Prostate gland (tissue), 2 donors: ENCODE data around the gene F2R. TPM values are rescaled to one million over a fixed set of nuclear protein-coding genes. Genes with fewer than 3 reads are reported as not detected.

Experiments used
- DNase-seq: peaks from one replicate; pipeline ENCODE4 v3.0.0-alpha.2; 2019; ENCODE audit warnings: low spot score
- H3K27ac ChIP-seq, 2 donors: fragments of 200-600 bp; sonication (generic); 2 replicates each; pipeline ENCODE4 v1.5.1; 2017 to 2019
- H3K27me3 ChIP-seq: fragments of 200-600 bp; sonication (generic); replicated peaks from 2 replicates; pipeline ENCODE4 v1.5.1; 2019; ENCODE audit not compliant: insufficient read depth
- H3K36me3 ChIP-seq, 2 donors: fragments of 200-600 bp; sonication (generic); 1 replicate in 1 of 2; 2 replicates in 1 of 2; pipeline versions ENCODE4 v1.5.1 to v1.8.1; 2017 to 2019
- H3K4me1 ChIP-seq: fragments of 200-600 bp; sonication (generic); replicated peaks from 2 replicates; pipeline ENCODE4 v1.5.1; 2019
- H3K4me3 ChIP-seq, 2 donors: fragments of 200-600 bp; sonication (generic); 2 replicates each; pipeline ENCODE4 v1.5.1; 2017 to 2019
- H3K9me3 ChIP-seq: fragments of 200-600 bp; sonication (generic); 2 replicates; pipeline ENCODE4 v1.5.1; 2017
- CTCF ChIP-seq, 4 experiments: fragments of 200-600 bp in 2 of 4; fragments of 450-650 bp in 2 of 4; sonication (generic) in 2 of 4; IDR thresholded peaks; 1 replicate in 3 of 4; 2 replicates in 1 of 4; pipeline ENCODE4 v1.5.1; 2016 to 2019; ENCODE audit warnings: antibody characterized with exemption in 4 of 4, mild to moderate bottlenecking in 2 of 4, moderate library complexity in 2 of 4
- POLR2A ChIP-seq: fragments of 450-650 bp; IDR thresholded peaks from one replicate; pipeline ENCODE4 v1.6.1; 2016; ENCODE audit warnings: antibody characterized with exemption, mild to moderate bottlenecking
- POLR2AphosphoS5 ChIP-seq: sonication (generic); formaldehyde crosslinking; IDR thresholded peaks from one replicate; pipeline ENCODE4 v1.6.1; 2017; ENCODE audit warnings: antibody characterized with exemption
- WGBS: methylation state at CpG from one replicate; pipeline ENCODE4 v1.1.5; 2018; 5-methylcytosine and 5-hydroxymethylcytosine counted together
- intact Hi-C: fragments of 100-400 bp; cut with DNase I; formaldehyde crosslinking; loops from one replicate; pipeline ENCODE4 v1.14.2; 2022
- total RNA-seq, 2 donors: library from RNA; depleted of rRNA; stranded (reverse); fragments of >200 nt; gene quantifications; one replicate each; pipeline ENCODE4 v1.1.0, GENCODE V29; 2016

F2R gene
- total RNA-seq, 2 donors from 2014 or later, result 4.1 to 22.3 TPM

- peak overlapping the region; percentile 74 to 81 for H3K27ac ChIP-seq
- 59% methylated on average over 5 of the region's 5 CpGs for WGBS
- intact Hi-C loops, result no loop called here
- DNase-seq, result no peak
- H3K27me3 ChIP-seq, result no peaks in the 10 kb centered on the region
- no peaks in the 10 kb centered on the region for H3K36me3 ChIP-seq
- no peaks in the 10 kb centered on the region for H3K9me3 ChIP-seq
- H3K4me3 ChIP-seq, result no peak overlapping the region
- TF ChIP-seq POLR2AphosphoS5, result no peak
- TF ChIP-seq POLR2A, result no peak
- no peak for TF ChIP-seq CTCF (IDR thresholded peaks at IDR 0.05)
- peaks cover 10% of the 10 kb centered on the region for H3K4me1 ChIP-seq
These were observed 24.3 kb upstream of the F2R start for GRCh38 chr5:76691467-76692273.

- Histone ChIP-seq H3K4me3 (no peak overlapping the region), H3K36me3 (no peaks in the 10 kb centered on the region), H3K27me3 (no peaks in the 10 kb centered on the region), H3K4me1 (peaks cover 10% of the 10 kb centered on the region), H3K9me3 (no peaks in the 10 kb centered on the region), H3K27ac (peak overlapping the region; percentile 74 to 81)
- 99% methylated on average over 6 of the region's 6 CpGs for WGBS
- TF ChIP-seq CTCF (IDR thresholded peaks at IDR 0.05) (no peak), POLR2A (no peak), POLR2AphosphoS5 (no peak)
- no peak for DNase-seq
- intact Hi-C loops, result no loop called here
These were observed 23.7 kb upstream of the F2R start for GRCh38 chr5:76692274-76692540.

GRCh38 chr5:76692651-76693050 is 23.3 kb upstream of the F2R start:
- no peaks in the 10 kb centered on the region for H3K9me3 ChIP-seq
- 93% methylated on average over 3 of the region's 3 CpGs for WGBS
- no peak for DNase-seq
- H3K36me3 ChIP-seq, result no peaks in the 10 kb centered on the region
- TF ChIP-seq POLR2A (no peak), CTCF (IDR thresholded peaks at IDR 0.05) (no peak), POLR2AphosphoS5 (no peak)
- H3K27me3 ChIP-seq, result no peaks in the 10 kb centered on the region
- peaks cover 10% of the 10 kb centered on the region for H3K4me1 ChIP-seq
- peak overlapping the region in 1 of 2 donors; percentile 81 for H3K27ac ChIP-seq
- no peak overlapping the region for H3K4me3 ChIP-seq
- intact Hi-C loops, result no loop called here

GRCh38 chr5:76693141-76693540 is 22.8 kb upstream of the F2R start:
- Histone ChIP-seq H3K9me3 (no peaks in the 10 kb centered on the region), H3K4me1 (peaks cover 10% of the 10 kb centered on the region), H3K36me3 (no peaks in the 10 kb centered on the region), H3K4me3 (no peak overlapping the region), H3K27ac (no peak overlapping the region), H3K27me3 (no peaks in the 10 kb centered on the region)
- no peak for DNase-seq
- intact Hi-C loops, result no loop called here
- 97% methylated on average over 3 of the region's 3 CpGs for WGBS
- TF ChIP-seq CTCF (IDR thresholded peaks at IDR 0.05) (no peak), POLR2A (no peak), POLR2AphosphoS5 (no peak)

GRCh38 chr5:76694317-76694716 is 21.6 kb upstream of the F2R start:
- TF ChIP-seq CTCF (IDR thresholded peaks at IDR 0.05), result no peak
- no peak for TF ChIP-seq POLR2AphosphoS5
- no peak for TF ChIP-seq POLR2A
- DNase-seq, result no peak
- Histone ChIP-seq H3K27ac (no peak overlapping the region), H3K4me1 (peaks cover 10% of the 10 kb centered on the region), H3K27me3 (no peaks in the 10 kb centered on the region), H3K9me3 (no peaks in the 10 kb centered on the region), H3K36me3 (no peaks in the 10 kb centered on the region), H3K4me3 (no peak overlapping the region)
- intact Hi-C loops, result no loop called here
- WGBS, result 97% methylated on average over 2 of the region's 2 CpGs
